Tibial nerve (tissue), 4 donors: ENCODE measurements around the gene TTC1. TPM values are rescaled to one million over a fixed set of nuclear protein-coding genes. Genes with fewer than 3 reads are reported as not detected.
"Not testable (repeated sequence)": the region's sequence is repeated elsewhere in the genome, so short reads cannot be mapped to it uniquely, and the experiment has no call there.

Experiments used
- DNase-seq, 2 donors: peaks; one replicate each; pipeline ENCODE4 v3.0.0-alpha.2; 2019; ENCODE audit warnings: low spot score in 2 of 2
- H3K27ac ChIP-seq, 4 donors: fragments of 200-600 bp; sonication (generic) in 3 of 4; one replicate each; pipeline ENCODE4 v1.5.1; 2017 to 2019; ENCODE audit warnings: mild to moderate bottlenecking in 1 of 4
- H3K27me3 ChIP-seq, 2 donors: fragments of 200-600 bp; sonication (generic) in 1 of 2; one replicate each; pipeline versions ENCODE4 v1.5.1 to v1.6.0; 2017 to 2019
- H3K36me3 ChIP-seq, 3 donors: fragments of 200-600 bp; sonication (generic); one replicate each; pipeline ENCODE4 v1.5.1; 2018 to 2019
- H3K4me1 ChIP-seq, 4 donors: fragments of 200-600 bp; sonication (generic) in 3 of 4; one replicate each; pipeline ENCODE4 v1.5.1; 2017 to 2019
- H3K4me3 ChIP-seq, 4 donors: fragments of 200-600 bp; sonication (generic) in 3 of 4; one replicate each; pipeline ENCODE4 v1.5.1; 2017 to 2019; ENCODE audit warnings: mild to moderate bottlenecking in 1 of 4, moderate library complexity in 1 of 4
- H3K9me3 ChIP-seq, 4 donors: fragments of 200-600 bp; sonication (generic) in 3 of 4; one replicate each; pipeline ENCODE4 v1.5.1; 2017 to 2019
- EP300 ChIP-seq, 2 donors: sonication (generic); formaldehyde crosslinking; IDR thresholded peaks; one replicate each; pipeline ENCODE4 v1.6.1; 2017; ENCODE audit warnings: antibody characterized with exemption in 2 of 2, mild to moderate bottlenecking in 1 of 2
- POLR2A ChIP-seq, 2 donors: fragments of 450-650 bp; IDR thresholded peaks; one replicate each; pipeline ENCODE4 v1.6.1; 2017; ENCODE audit warnings: antibody characterized with exemption in 2 of 2, mild to moderate bottlenecking in 2 of 2, moderate library complexity in 2 of 2
- WGBS, 2 donors: methylation state at CpG; one replicate each; pipeline ENCODE4 v1.1.5; 2018; 5-methylcytosine and 5-hydroxymethylcytosine counted together
- total RNA-seq, 4 donors: library from RNA; depleted of rRNA; stranded (reverse); fragments of >200 nt; gene quantifications; one replicate each; pipeline ENCODE4 v1.1.0, GENCODE V29; 2016
- TF ChIP-seq, protein P1 (sequence below), 5 experiments: fragments of 200-600 bp in 3 of 5; fragments of 450-650 bp in 2 of 5; sonication (generic) in 3 of 5; IDR thresholded peaks; one replicate each; pipeline ENCODE4 v1.5.1; 2016 to 2019; ENCODE audit warnings: antibody characterized with exemption in 5 of 5, mild to moderate bottlenecking in 3 of 5, moderate library complexity in 2 of 5

TTC1 gene
- total RNA-seq, 4 donors from 2014 or later, result 27.6 to 40.4 (median 36.9) TPM

DNA sequence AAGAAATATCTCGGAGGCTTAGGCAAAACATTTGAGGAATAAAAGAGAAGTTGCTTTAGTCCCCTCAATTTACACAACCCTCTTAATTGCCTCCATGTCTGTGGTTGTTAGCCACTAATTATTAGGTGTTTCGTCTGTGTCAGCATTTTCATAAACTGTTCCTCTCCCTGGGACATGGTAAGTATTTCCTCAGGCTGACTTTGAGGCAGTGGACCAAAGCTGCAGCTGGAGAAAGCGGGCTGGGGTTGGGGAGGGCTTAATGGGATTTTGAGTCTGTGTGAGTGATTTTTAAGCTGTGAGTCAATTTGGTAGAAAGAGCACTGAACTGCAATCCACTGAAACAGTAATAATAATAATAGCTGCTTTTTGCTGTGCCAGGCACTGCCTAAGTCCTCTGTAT is 13.0 kb upstream of the TTC1 start:
- Histone ChIP-seq H3K4me3 (no peak overlapping the region), H3K27ac (no peak overlapping the region), H3K36me3 (no peaks in the 10 kb centered on the region), H3K27me3 (peaks cover 0 to 8% of the 10 kb centered on the region in 2 donors), H3K9me3 (peaks cover 0 to 18% (median 0%) of the 10 kb centered on the region in 4 donors), H3K4me1 (no peaks in the 10 kb centered on the region)
- 75 to 80% methylated on average over 3 of the region's 3 CpGs for WGBS, 2 donors
- DNase-seq, result no peak
- TF ChIP-seq EP300 (IDR thresholded peaks at IDR 0.05) (no peak), POLR2A (IDR thresholded peaks at IDR 0.05) (no peak)
- TF ChIP-seq, protein P1, sequence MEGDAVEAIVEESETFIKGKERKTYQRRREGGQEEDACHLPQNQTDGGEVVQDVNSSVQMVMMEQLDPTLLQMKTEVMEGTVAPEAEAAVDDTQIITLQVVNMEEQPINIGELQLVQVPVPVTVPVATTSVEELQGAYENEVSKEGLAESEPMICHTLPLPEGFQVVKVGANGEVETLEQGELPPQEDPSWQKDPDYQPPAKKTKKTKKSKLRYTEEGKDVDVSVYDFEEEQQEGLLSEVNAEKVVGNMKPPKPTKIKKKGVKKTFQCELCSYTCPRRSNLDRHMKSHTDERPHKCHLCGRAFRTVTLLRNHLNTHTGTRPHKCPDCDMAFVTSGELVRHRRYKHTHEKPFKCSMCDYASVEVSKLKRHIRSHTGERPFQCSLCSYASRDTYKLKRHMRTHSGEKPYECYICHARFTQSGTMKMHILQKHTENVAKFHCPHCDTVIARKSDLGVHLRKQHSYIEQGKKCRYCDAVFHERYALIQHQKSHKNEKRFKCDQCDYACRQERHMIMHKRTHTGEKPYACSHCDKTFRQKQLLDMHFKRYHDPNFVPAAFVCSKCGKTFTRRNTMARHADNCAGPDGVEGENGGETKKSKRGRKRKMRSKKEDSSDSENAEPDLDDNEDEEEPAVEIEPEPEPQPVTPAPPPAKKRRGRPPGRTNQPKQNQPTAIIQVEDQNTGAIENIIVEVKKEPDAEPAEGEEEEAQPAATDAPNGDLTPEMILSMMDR (IDR thresholded peaks at IDR 0.05), result no peak

DNA sequence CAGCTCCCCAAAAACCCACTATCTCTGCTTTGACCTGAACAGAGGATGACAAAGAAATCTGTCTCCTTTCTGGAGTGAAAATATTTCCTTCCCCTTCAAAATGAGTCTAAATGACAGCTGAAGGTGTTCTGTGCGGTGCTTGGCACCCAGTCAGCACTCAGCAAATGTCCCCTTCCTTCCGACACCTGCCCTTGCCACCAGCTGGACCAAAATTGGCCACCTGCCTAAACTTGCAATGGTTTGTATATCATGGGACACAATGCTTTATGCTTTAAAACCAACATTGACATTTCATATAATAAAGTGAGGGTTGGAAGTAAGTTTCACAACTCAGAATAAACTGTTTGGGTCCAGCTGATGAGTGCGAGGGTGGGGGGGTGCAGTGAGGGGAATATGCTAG is 7.5 kb upstream of the TTC1 start:
- Histone ChIP-seq H3K27ac (no peak overlapping the region), H3K36me3 (no peaks in the 10 kb centered on the region), H3K27me3 (peaks cover 0 to 8% of the 10 kb centered on the region in 2 donors), H3K4me3 (no peak overlapping the region), H3K4me1 (no peaks in the 10 kb centered on the region), H3K9me3 (no peaks in the 10 kb centered on the region)
- no peak for DNase-seq
- TF ChIP-seq POLR2A (IDR thresholded peaks at IDR 0.05), result no peak
- TF ChIP-seq, protein P1 (IDR thresholded peaks at IDR 0.05), result no peak
- TF ChIP-seq EP300 (IDR thresholded peaks at IDR 0.05), result no peak
- 69 to 85% methylated on average over 3 of the region's 3 CpGs for WGBS, 2 donors

GRCh38 chr5:160007514-160007913 is 1.4 kb upstream of the TTC1 start:
- Histone ChIP-seq H3K4me3 (no peak overlapping the region), H3K36me3 (peaks cover 0 to 15% (median 4%) of the 10 kb centered on the region in 3 donors), H3K27ac (no peak overlapping the region), H3K9me3 (no peaks in the 10 kb centered on the region), H3K4me1 (peaks cover 0 to 25% (median 12%) of the 10 kb centered on the region in 4 donors), H3K27me3 (no peaks in the 10 kb centered on the region)
- TF ChIP-seq EP300 (IDR thresholded peaks at IDR 0.05), result no peak
- TF ChIP-seq, protein P1 (IDR thresholded peaks at IDR 0.05), result no peak
- no peak for TF ChIP-seq POLR2A (IDR thresholded peaks at IDR 0.05)
- DNase-seq, result no peak
- 85 to 91% methylated on average over 3 of the region's 3 CpGs for WGBS, 2 donors

- Histone ChIP-seq H3K27ac (peak overlapping the region in 3 of 4 donors; percentile 63 to 89 (median 87)), H3K4me1 (peaks cover 0 to 25% (median 12%) of the 10 kb centered on the region in 4 donors), H3K36me3 (peaks cover 0 to 25% (median 6%) of the 10 kb centered on the region in 3 donors), H3K4me3 (peak overlapping the region; percentile 61 to 90 (median 75))
- not testable (repeated sequence) for DNase-seq, H3K27me3 ChIP-seq, H3K9me3 ChIP-seq
- WGBS, 2 donors, result 80 to 83% methylated on average over 14 of the region's 14 CpGs
Observed at GRCh38 chr5:160008529-160008876, 436 bp upstream of the TTC1 start.

DNA sequence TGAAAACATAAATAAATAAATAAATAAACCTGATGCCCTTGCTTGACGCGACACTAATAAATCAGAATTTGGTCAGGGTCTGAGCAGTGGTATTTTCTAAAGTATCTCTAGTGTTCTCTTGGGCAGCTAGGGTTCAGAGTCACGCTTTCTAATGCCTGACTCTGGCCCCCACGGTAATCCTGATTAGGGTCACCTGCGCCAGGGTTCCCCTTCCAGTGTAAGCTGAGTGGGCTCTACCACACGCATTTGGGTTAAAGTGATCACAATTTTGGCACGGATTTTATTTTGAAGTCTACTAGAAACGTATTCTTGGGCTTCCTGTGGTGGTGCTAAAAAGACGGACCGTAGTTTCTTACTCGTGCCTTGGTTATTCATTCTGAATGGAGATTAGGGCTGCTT is 651 bp downstream of the TTC1 start:
- Histone ChIP-seq H3K9me3 (no peaks in the 10 kb centered on the region), H3K27me3 (no peaks in the 10 kb centered on the region), H3K4me3 (peak overlapping the region; percentile 61 to 90 (median 75)), H3K36me3 (peaks cover 0 to 36% (median 6%) of the 10 kb centered on the region in 3 donors), H3K27ac (peak overlapping the region; percentile 63 to 89 (median 87)), H3K4me1 (peaks cover 0 to 25% (median 12%) of the 10 kb centered on the region in 4 donors)
- DNase-seq, result no peak
- 2 to 4% methylated on average over 11 of the region's 11 CpGs for WGBS, 2 donors
- TF ChIP-seq, protein P1 (IDR thresholded peaks at IDR 0.05), result no peak
- TF ChIP-seq POLR2A (IDR thresholded peaks at IDR 0.05), result no peak
- no peak for TF ChIP-seq EP300 (IDR thresholded peaks at IDR 0.05)

- Histone ChIP-seq H3K27me3 (no peaks in the 10 kb centered on the region), H3K27ac (no peak overlapping the region), H3K4me3 (no peak overlapping the region), H3K36me3 (peaks cover 0 to 53% (median 6%) of the 10 kb centered on the region in 3 donors), H3K4me1 (peaks cover 0 to 25% (median 12%) of the 10 kb centered on the region in 4 donors), H3K9me3 (no peaks in the 10 kb centered on the region)
- no peak for DNase-seq
- TF ChIP-seq EP300 (IDR thresholded peaks at IDR 0.05) (no peak), POLR2A (IDR thresholded peaks at IDR 0.05) (no peak)
- TF ChIP-seq, protein P1 (IDR thresholded peaks at IDR 0.05), result no peak
Observed at GRCh38 chr5:160011471-160011870, 2.5 kb downstream of the TTC1 start.

DNA sequence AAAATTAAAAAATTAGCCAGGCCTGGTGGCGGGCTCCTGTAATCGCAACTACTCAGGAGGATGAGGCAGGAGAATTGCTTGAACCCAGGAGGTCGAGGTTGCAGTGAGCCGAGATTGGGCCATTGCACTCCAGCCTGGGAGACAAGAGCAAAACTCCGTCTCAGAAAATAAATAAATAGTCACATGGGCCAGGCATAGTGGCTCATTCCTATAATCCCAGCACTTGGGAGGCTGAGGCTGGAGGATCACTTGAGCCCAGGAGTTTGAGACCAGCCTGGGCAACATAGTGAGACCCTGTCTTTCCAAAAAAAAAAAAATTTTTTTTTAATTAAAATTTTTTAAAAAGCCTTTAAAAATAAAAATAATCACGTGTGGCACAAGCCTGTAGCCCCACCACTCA is 5.3 kb downstream of the TTC1 start:
- Histone ChIP-seq H3K4me1 (peaks cover 0 to 25% (median 12%) of the 10 kb centered on the region in 4 donors), H3K36me3 (peaks cover 0 to 75% (median 6%) of the 10 kb centered on the region in 3 donors)
- not testable (repeated sequence) for H3K9me3 ChIP-seq, H3K27ac ChIP-seq, DNase-seq, H3K4me3 ChIP-seq, H3K27me3 ChIP-seq
- WGBS, 2 donors, result 91 to 93% methylated on average over 6 of the region's 6 CpGs
